ENCODE measurements around the gene TFAP2D.

The TFAP2D gene

DNA sequence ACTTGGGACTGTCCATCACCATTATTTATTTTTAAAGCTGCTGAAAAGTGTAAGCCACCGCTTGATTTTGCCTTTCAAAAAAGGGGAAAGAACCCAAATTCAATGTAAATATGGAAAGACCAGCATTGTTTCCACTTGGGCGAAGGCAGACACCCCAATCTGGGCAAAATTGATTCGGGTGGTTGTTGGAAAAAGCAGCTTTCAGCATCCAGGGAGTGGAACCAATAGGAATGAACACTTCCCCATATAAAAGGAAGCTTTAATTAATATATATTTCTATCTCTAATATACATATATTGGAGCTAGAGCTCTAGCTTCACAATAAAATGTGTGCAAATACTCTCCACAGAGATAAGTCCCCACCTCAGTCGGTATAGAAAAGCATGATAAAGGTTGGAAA, at the start of gene TFAP2D:
Gene TFAP2D, plus strand, starts transcription at position 301 of the 400 bp plus-strand sequence. CDS start 530 bp downstream, outside the sequence.
- no peak for DNase-seq

DNA sequence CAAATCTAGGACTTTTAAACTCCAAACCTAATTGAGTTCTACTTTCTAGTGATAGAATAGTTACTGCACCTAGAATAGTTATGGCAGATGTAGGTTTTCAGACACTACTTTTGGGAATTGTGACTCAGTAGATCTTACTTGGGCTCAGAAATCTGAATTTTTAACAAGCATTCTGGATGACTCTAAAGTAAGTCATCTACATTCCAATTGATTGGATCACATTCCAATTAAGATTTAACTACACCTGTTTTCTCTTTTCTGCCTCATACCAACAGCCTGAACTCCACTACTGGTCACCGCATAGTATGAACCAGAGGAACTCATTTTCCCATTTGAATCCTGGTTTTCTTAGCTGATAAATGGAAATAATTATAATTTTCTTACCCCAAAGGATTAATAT, 49.5 kb upstream of the TFAP2D start:
- no peak for DNase-seq

DNA sequence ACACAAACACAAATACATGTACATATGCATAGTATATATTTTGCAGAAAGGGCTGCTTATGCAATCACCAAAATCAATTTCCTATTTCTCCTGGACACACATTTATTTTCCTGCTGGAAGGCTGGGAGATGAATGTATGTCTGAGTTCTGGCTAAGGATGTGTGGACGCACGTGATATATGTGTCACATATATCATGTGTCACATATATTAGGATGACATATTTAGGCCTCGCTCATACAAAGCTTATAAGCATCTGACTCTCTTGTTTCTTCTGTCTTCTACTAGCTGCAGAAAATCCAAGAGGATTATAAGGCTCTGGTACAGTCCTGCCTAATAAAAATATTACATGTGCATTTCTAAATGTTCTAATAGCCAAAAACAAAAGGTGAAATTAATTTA, 47.2 kb upstream of the TFAP2D start:
- DNase-seq: no peak

DNA sequence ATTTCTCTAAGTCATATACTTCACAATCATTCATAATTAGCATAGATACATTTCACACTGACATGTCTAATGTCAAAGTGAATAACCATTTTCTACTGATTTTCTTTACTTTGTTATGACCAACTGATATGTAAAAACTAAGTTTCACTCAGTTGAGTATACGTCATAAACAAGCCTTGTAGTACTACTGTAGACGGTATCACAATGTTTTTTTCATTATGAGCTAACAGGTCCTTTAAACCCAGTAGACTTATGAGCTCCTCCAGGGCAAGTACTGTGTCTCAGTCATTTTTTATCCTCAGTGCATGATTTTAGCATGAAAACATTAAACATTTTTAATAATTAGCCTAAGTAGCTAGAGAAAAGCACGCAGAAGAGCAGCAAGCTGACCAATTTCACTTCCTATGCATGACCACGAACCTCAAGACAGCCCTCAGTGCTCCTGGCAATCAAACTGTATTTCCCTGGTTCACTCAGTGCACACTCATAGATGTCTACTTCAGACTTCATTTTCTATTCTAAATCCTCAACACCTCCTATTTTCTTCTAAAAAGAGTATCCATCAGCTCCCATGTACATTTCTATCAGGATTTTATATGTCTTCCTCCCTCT, 32.0 kb upstream of the TFAP2D start:
- DNase-seq: no peak

DNA sequence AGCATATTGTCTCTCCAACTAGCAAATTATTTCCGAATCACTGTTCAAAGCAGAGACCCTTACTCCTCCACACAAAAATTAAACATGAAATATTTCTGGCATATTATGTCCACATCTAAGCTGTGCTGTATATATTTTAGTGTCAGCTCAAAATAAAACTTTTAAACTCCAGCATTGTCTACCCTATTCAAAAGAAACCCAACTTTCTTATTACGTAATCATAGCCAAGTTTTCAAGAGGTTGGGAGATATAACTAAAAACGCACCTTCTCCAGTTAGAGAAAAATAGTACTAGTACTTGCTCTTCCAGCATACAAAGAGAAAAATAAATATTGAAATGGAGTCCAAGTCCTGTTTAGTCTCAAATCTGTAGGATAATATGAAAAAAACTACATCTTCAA, 24.1 kb upstream of the TFAP2D start:
- no peak for DNase-seq

DNA sequence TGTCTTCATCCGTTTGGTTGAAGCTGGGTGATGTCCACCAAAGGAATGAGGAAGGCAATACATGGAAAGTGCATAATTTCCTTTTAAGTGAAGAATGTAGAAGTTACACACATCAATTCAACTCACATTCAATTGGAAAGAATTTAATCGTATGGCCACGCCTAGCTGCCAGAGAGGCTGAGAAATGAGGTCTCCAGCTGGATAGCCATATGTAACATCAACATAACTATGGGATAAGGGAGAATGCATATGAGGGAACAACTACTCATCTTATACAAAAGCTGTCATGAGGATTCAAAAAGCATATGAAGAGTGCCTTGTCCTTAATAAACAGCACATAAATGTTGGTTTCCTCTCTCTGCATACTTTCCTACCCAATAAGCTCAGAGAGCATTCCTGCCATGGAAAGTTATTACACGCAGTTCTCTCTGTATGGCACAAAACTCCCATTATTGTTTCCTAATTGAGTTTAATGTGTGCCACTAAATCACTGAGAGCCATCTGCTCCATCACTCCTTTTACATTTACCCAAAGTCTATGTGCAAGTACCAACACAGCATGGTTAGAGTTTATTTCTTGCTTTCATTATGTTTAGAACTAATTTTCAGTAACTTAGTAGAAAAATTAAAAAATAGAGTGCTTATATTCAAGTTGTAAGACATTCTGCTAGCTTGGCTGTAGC, 21.4 kb upstream of the TFAP2D start:
- no peak for DNase-seq

DNA sequence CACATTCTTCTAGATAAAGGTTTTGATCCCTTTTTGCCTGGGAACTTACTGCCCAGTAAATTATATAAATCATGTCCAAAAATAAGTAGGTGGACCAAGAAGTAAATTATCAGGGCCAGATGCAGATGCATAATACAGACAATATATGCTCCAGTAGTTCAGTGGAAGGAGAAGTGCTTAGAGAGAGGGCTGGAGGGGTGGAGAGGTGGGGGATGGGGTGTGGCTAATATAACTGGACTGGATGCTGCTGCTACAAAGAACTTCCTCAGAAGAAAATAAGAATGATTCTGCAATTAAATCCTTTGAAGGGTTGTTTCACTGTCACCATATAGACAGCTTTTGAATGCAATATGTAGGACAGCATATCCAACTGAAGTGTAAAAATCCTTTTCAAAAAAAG, 14.8 kb upstream of the TFAP2D start:
- no peak for DNase-seq

DNA sequence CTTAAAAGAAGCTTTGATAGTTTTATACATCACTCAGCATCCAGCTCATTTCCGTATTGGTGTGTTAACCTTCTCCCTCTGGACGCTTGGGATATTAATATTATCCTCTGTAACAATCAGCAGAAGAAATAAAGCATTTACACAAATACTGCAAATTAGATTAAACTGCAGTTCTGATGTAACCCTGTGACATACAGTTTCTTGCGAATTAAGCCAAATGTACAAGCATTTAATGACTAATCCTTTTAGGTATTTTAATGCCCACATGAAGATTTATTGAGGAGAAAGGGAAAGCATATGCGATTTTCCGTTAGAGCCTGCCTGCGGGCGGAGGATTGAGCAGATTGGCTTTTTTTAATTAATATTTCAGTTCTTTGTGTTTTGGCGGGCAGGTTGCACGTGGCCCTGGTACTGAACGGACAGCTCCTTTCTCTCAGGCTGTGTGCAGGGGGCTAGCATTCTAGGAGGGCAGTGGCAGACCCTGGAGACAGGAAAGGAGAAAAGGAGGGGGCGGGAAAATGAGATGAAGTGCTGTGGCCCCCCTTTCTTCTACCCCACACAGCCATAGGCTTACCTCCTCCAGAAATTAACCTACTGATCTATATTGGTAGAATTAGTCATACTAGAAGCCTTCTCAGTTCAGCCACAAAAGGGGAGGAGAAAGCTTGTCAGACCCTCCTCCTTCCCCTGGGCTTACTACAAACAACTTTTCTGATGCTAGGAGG, 14.1 kb upstream of the TFAP2D start:
- DNase-seq: no peak

DNA sequence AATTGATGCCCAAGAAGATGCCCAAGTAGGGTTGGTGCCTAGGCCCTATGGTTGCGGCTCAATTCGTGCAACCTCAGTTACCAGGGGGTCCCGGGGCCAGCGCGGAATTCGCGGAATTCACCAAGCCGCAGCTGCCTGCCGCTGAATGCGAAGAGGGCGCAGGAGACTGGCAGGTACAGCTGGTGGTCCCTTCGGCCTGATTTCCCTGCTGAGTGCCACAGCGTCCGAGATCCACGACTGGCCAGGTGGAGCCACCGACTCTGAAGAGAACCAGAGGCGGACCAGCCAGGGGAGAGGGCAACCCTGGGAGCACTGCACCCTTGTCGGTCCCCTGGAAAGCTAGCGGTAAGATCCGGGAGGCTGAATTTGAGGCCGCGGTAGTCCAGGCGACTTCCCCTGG, 6.8 kb upstream of the TFAP2D start:
- no peak for DNase-seq

DNA sequence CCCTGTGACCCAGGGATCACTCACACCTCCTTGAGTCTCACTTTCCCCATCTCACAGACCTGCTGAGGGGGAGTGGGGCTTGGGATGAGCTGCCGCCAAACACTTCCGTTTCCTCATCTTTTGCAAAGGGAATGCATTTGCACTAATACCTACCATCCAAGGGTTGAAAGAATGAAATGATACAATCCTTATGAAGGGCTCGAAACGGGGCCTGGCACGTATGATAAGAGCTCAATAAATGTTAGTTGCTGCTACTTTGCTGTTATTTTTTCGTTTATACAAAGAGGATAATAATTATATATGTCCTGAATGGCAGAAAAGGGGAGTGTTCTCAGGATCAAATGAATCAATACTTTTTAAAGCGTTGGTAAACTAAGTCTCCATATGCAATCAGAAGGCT, 6.1 kb upstream of the TFAP2D start:
- DNase-seq: no peak

DNA sequence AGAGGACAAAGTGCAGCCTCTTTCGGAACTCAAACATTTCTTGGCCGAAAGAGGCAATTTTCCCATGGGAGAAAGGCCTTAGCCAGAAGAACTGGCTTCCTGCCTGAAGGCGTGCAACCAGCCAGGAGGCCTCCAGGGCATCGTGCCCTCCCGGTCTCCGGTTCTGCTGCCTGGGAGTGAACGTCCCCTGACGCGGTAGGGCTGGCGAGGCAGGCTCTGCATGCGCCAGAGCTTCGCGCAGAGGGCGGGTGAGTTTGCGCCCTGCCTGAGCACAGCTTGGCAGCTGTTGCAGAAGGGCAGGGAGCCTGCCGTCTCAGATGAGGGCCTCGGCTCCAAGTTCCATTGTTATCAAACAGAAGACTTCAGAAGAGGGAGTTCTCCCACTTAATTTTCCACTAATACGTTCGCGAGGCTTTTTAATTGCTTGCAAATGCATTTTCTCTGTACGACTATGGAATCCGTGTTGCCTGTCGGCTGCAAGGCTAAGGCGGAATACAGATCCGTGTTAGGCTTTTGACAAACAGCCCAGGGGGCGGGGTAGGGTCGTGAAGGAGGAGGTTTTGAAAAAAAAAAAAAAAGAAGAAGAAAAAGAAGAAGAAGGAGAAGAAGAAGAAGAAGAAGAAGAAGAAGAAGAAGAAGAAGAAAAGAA, 5.5 kb upstream of the TFAP2D start:
- no peak for DNase-seq

DNA sequence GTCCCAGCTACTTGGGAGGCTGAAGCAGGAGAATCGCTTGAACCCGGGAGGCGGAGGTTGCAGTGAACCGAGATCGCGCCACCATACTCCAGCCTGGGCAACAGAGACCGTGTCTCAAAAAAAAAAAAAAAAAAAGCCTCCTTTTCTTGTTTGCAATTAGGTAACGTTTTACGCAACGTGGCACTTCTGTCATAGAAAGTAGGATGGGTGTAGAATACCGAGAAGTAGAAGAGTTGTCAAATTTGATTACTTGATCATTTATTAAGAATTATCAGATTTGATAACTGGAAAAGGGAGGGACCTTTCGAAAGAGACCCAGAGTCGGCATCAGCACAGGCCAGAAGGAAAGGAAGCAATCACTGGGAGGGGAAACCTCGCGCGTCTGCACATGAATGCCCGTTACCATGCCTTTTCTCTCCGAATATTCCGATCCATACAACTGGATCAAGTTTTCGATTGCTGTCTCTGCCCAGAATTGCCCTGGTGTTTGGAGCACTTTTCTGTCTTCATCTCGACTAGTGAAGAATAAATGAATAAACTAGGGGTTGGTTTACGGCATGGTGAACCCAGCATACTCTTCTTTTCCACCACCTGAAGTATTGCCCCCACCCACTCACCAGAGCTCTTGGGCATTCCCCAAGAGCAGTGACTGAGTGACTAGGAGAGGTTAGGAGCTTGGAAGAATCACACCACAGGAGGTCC, 4.5 kb upstream of the TFAP2D start:
- no peak for DNase-seq

DNA sequence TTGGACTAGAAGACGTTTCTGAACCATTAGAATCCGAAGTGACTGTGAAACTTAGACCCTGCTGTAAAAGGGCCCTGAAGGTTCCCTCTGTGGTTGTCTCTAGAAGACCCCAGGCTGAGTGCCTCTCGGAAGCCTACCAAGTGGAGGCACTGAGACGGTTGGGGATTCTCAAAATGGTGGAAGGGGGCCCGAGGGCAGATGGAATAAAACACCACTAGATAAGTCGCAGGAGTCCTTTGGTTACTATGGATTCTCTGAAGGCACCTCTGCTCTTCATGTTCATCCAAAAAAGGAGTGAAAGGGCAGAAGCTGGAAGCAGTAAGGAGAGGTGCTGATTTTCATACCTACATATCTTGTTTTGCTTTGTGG, 4.0 kb upstream of the TFAP2D start:
- DNase-seq: no peak

DNA sequence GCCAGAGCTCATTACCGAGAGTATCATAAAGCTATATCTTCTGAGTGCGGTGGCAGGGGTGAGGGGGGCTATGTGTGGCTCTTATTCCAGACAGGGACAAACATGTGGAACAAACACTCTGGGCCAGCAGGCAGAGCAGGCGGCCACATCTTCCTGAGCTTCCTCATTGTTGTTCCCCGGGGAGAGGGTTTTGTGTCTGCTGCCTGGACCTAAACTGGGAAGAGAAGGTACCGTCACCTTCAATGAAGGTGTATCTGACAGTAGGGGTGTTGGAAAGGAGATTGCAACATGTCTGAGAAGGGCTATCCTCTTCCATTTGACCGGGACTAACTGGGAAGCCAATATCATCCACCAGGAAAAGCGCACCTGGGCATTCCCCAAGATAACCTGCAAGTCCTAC, 1.6 kb upstream of the TFAP2D start:
- no peak for DNase-seq

DNA sequence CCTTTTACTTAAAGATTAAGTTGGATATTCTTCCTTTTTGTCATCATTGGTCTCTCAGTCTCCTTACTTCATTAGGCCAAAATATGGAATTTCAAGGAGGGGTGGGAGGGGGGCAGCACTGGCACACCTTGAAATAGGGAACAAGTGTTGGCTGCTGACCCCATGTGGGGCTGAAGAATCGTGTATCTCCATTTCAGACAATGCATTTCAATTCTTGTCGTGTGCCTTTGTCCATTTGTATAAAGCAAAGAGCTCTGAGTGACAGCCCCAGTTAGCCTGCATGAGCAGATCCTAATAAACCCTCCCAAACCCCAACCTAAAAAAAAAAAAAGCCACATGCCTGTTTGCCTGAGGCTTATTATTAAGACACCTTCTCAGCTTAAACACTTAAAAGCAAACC, 1.0 kb upstream of the TFAP2D start:
- DNase-seq: no peak

DNA sequence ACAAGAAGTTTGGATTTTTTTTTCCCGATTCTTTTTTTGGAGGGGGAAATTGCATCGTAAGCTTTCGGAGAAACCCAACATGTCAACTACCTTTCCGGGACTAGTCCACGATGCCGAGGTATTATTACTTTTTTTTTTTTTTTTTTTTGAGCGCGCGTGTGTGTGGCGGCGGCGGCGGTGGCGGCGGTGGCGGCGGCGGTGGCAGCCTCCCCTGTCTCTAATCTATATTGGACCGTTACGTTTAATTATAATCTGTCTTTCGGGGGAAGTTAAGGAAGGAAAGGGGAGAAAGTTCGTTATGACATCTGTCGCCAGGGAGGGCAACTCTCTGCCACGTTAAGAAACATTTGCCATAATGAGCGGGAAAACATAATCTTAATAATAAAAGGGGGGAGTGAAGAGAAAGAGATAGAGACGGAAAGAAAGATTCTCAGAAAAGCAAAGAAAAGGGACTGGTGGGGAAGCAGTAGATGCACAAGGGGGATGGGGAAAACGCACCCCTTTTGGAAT, 706 bp downstream of the TFAP2D start:
- no peak for DNase-seq

DNA sequence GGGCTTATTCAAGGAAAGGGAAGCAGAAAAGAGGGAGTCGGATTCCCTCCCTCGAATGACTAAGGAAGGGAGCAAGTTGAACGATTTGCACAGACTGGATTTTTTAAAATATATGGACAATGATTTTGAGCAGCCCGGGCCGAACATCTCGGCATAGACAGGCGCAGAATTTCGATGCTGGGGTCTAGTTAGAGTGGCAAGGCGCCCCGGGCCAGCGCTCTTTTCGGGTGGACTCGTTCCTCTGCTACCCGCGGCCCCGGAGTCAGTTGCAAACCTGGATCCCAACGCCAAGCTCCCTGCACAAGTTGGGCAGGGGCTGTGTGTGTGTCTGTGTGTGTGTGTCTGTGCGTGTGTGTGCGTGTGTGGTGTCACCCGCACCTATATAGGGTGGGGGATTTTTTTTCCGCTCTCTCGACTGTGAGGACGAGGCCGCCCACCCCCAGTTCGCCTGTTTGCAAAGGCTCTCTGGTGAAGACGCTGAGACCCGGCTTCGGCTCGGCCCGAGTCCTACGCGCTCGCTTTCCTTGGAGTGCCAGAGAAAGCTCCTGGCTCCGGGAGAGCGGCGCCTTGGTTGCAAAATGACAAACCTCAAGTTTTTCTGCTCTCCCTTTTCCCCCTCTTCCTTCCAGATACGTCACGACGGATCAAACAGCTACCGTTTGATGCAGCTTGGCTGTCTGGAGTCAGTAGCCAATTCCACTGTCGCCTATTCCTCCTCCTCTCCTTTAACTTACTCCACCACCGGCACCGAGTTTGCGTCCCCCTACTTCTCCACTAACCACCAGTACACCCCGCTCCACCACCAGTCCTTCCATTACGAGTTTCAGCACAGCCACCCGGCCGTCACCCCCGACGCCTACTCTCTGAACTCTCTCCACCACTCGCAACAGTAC, 1.4 kb downstream of the TFAP2D start:
- no peak for DNase-seq

DNA sequence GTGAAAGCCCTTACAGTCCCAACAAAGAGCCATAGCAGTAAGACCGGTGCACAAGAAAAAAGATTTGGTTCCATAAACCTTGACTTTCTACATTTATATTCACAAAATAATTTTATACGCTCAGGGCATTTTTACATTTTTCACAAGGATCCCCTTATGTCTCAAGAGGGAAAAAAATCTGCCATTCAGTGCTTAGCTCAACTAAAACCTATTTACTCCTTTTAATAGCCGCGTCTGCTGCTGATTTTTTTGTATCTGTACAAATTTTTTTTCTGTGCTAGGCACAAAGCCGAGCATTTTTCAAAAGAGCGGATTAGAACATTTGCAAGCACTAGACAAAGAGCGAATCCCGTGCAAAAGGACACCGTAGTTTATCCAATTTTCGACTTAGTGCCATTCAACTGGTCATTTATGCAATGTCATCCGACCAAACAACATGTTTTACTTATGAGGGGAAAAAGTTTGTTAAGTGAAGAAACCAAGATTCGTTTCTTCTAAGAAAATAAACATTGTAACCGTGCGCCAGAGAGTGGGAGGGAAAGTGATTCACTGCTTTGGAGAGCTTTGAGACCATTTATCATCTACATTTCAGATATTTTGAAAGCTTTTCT, 3.7 kb downstream of the TFAP2D start:
- DNase-seq: no peak

DNA sequence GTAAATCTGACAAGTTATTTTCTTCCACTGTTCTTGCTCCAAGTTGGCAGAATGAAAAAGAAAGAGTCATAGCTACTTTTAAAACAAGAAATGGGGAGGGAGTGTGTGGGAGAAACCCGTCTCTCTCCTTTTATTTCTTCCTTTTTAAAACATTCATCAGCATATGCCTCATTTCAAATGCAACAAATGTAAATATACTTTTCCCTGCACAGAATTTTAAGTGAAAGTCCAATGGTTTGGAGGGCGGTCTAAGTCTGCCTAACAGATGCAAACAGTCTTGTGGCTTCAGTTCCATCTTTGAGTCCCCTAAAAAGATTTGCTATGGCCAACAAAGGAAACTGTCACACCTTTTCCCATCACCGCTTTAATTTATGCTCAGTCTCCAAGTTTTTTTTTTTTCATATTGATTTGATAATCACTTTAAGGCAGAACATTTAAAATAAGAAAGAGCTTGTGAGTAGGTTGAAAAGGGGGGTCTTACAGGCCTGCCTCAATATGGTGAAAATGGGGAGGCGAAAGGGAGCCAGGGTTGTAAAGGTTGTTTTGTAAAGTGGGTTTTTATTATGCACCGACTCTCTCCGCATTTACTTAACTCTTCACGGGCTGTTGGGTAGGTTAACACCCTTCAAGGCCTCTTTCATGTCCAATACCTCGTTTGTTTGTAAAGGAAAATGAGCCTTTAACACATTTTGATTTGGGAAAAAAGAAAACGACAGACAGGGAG, 4.6 kb downstream of the TFAP2D start:
- no peak for DNase-seq

DNA sequence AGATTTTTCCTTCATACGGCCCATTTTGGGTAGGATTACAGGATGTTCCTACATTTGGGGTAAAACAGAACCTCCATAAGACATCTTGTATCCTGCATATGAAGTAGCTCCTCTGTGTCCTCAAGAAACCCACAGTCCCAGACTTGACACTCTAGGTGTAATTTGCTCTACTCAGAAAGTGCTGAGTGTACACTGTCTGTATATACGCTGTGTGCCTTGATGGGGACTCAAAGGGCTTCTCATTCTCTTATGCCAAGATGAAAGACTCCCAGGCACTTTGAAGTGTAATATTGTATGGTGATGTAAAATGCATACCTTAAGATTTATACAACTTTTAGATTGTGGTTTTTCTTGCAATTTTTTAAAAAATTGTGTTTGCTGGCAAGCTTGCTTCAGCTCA, 5.2 kb downstream of the TFAP2D start:
- no peak for DNase-seq

DNA sequence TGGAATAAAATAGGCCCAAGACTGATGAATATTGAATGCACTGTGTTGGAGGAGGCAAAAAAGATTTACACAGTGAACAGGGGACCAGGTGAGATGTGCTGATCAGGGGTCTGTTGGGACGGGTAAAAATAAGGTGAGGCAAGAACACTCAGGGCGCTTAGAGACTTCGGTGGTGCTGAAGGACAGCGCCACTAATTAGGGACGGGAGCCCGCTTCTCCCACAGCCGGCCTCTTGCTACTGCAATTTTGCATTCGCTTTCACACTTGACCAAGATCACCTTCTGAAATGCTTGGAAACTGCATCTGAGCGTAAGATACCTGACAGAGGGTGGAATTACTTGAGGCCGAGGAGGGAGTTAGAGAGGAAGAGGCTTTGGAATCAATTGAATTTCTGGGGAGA, 7.3 kb downstream of the TFAP2D start:
- DNase-seq: no peak

Measured in NCI-H2081 treated with DMSO at 0.1 percent for 48 hours (cell line).